WERI-Rb-1 (cell line): ENCODE measurements around the gene CHD6.

Source experiments
- DNase-seq: peaks from one replicate; pipeline ENCODE4 v3.0.0-alpha.2; 2020
- H3K27ac ChIP-seq: fragments of 250-450 bp; sonication (Bioruptor Pico); 2 replicates; pipeline ENCODE4 v1.5.1; 2020; ENCODE audit warnings: mild to moderate bottlenecking, moderate library complexity
- H3K27me3 ChIP-seq: fragments of 250-450 bp; sonication (Bioruptor Pico); 2 replicates; pipeline ENCODE4 v1.5.1; 2021; ENCODE audit warnings: mild to moderate bottlenecking, low read depth, moderate library complexity; ENCODE audit not compliant: insufficient read depth, severe bottlenecking
- H3K36me3 ChIP-seq: fragments of 250-450 bp; sonication (Bioruptor Pico); 2 replicates; pipeline ENCODE4 v1.5.1; 2020; ENCODE audit warnings: mild to moderate bottlenecking, moderate library complexity
- H3K4me3 ChIP-seq: 2 replicates; pipeline ENCODE4 v1.5.1; 2011; ENCODE audit warnings: low read depth, mild to moderate bottlenecking, control low read depth, low read length
- H3K9me3 ChIP-seq: fragments of 250-450 bp; sonication (Bioruptor Pico); 2 replicates; pipeline ENCODE4 v1.5.1; 2021; ENCODE audit warnings: mild to moderate bottlenecking, moderate library complexity; ENCODE audit not compliant: severe bottlenecking
- CTCF ChIP-seq: IDR thresholded peaks from 2 replicates; pipeline ENCODE4 v1.5.1; 2011; ENCODE audit warnings: low read depth, mild to moderate bottlenecking, control low read depth, inconsistent platforms, low read length

The CHD6 gene

GRCh38 chr20:41480054-41480770 lies 138.0 kb downstream of the CHD6 start:
- Histone ChIP-seq H3K36me3 (peaks cover 29% of the 10 kb centered on the region), H3K9me3 (no peaks in the 10 kb centered on the region), H3K27me3 (no peaks in the 10 kb centered on the region), H3K27ac (no peak overlapping the region), H3K4me3 (no peak overlapping the region)
- DNase-seq: no peak
- no peak for TF ChIP-seq CTCF

DNA sequence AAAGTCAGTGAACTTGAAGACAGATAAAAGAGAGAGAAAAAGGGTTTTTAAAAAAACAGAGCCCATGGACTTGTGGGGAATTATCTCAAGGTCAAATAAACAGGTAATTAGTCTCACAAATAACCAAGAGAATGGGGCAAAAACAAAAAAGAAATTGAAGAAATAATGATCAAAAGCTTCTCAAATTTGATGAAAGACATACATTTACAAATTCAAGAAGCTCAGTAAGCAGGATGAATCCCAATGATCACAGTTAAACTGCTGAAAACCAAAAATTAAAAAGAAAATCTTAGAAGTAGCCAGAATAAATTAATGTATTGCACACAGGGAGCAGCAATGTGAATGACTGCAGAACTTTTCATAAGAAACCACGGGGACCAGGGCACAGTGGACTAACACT lies 139.1 kb downstream of the CHD6 start:
- no peak for TF ChIP-seq CTCF
- no peak for DNase-seq
- no peaks in the 10 kb centered on the region for H3K9me3 ChIP-seq
- H3K4me3 ChIP-seq: no peak overlapping the region
- no peak overlapping the region for H3K27ac ChIP-seq
- no peaks in the 10 kb centered on the region for H3K27me3 ChIP-seq
- peaks cover 18% of the 10 kb centered on the region for H3K36me3 ChIP-seq

GRCh38 chr20:41478026-41478425 lies 140.2 kb downstream of the CHD6 start:
- no peak for TF ChIP-seq CTCF
- Histone ChIP-seq H3K27ac (no peak overlapping the region), H3K4me3 (no peak overlapping the region), H3K27me3 (no peaks in the 10 kb centered on the region), H3K36me3 (peaks cover 13% of the 10 kb centered on the region), H3K9me3 (no peaks in the 10 kb centered on the region)
- no peak for DNase-seq

DNA sequence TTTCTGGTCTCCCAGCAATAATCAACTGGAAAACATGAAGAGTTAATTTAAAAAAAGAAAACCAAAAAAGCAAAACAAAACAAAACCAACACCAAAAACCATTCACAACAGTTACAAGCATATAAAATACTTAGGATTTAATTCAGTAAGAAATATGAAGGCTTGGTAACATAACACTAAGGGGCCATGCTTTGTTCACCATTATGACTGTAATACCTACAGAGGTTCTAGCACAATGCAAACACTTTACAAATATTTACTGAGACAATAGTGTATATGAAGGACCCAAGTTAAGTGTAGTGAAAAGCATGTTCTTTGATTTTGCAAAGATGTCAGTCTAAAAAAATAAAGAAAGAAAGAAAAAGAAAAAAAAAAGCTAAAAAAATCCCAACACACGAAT lies 141.7 kb downstream of the CHD6 start:
- Histone ChIP-seq H3K27ac (peak overlapping the region; percentile 50), H3K36me3 (peaks cover 21% of the 10 kb centered on the region), H3K9me3 (no peaks in the 10 kb centered on the region), H3K4me3 (no peak overlapping the region), H3K27me3 (no peaks in the 10 kb centered on the region)
- no peak for TF ChIP-seq CTCF
- no peak for DNase-seq

GRCh38 chr20:41476013-41476441 lies 142.2 kb downstream of the CHD6 start:
- Histone ChIP-seq H3K27me3 (no peaks in the 10 kb centered on the region), H3K36me3 (peaks cover 21% of the 10 kb centered on the region), H3K9me3 (no peaks in the 10 kb centered on the region), H3K27ac (peak overlapping the region; percentile 50), H3K4me3 (no peak overlapping the region)
- DNase-seq: no peak
- no peak for TF ChIP-seq CTCF

DNA sequence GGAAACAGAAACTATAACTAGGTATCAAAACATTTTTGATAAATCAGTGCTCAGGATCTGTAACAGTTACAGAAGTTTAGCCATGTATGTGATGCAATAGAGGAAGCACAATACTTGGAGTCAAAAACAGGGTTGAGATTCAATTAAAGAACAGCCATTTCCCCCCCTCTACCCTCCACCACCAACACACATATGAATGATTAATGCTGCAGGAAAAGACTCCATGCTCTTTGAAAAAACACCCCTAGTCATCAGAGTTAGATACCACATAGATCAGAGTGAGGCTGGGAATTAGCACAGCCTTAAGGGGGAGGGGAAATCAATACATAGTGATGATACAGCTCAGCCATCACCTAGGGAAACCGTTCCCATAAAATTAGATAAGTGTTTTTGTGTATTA lies 142.7 kb downstream of the CHD6 start:
- peaks cover 27% of the 10 kb centered on the region for H3K36me3 ChIP-seq
- H3K27me3 ChIP-seq: no peaks in the 10 kb centered on the region
- H3K27ac ChIP-seq: peak overlapping the region; percentile 50
- DNase-seq: no peak
- no peak for TF ChIP-seq CTCF
- no peaks in the 10 kb centered on the region for H3K9me3 ChIP-seq
- H3K4me3 ChIP-seq: no peak overlapping the region
